Ishikawa (cell line): ENCODE measurements around the gene EOMES.

Source experiments
- CEBPB ChIP-seq: IDR thresholded peaks from 2 replicates; pipeline ENCODE4 v1.6.1; 2012
- CREB1 ChIP-seq: IDR thresholded peaks from 2 replicates; pipeline ENCODE4 v1.6.1; 2012; ENCODE audit warnings: low read depth
- EGR1 ChIP-seq: IDR thresholded peaks from 2 replicates; pipeline ENCODE4 v1.6.1; 2012
- EP300 ChIP-seq: IDR thresholded peaks from 2 replicates; pipeline ENCODE4 v1.6.1; 2012; ENCODE audit warnings: borderline replicate concordance
- FOXM1 ChIP-seq: IDR thresholded peaks from 2 replicates; pipeline ENCODE4 v1.6.1; 2012; ENCODE audit warnings: low read depth, borderline replicate concordance
- NFIC ChIP-seq: IDR thresholded peaks from 2 replicates; pipeline ENCODE4 v1.6.1; 2012
- RAD21 ChIP-seq: IDR thresholded peaks from 2 replicates; pipeline ENCODE4 v1.6.1; 2012; ENCODE audit warnings: low read depth
- TAF1 ChIP-seq: IDR thresholded peaks from 2 replicates; pipeline ENCODE4 v1.6.1; 2012; ENCODE audit warnings: low read depth, mild to moderate bottlenecking
- TCF12 ChIP-seq: IDR thresholded peaks from 2 replicates; pipeline ENCODE4 v1.6.1; 2012; ENCODE audit warnings: low read depth
- TEAD4 ChIP-seq: IDR thresholded peaks from 2 replicates; pipeline ENCODE4 v1.6.1; 2012
- YY1 ChIP-seq: IDR thresholded peaks from 2 replicates; pipeline ENCODE4 v1.6.1; 2012; ENCODE audit warnings: low read depth
- ZBTB7A ChIP-seq: IDR thresholded peaks from 2 replicates; pipeline ENCODE4 v1.6.1; 2012; ENCODE audit warnings: low read depth
- TF ChIP-seq, protein P1 (sequence below): IDR thresholded peaks from 2 replicates; pipeline ENCODE4 v1.6.1; 2012
- TF ChIP-seq, protein P2 (sequence below): IDR thresholded peaks from 2 replicates; pipeline ENCODE4 v1.6.1; 2012
- TF ChIP-seq, protein P3 (sequence below): IDR thresholded peaks from 2 replicates; pipeline ENCODE4 v1.6.1; 2012; ENCODE audit warnings: low read depth, mild to moderate bottlenecking

Gene EOMES

DNA sequence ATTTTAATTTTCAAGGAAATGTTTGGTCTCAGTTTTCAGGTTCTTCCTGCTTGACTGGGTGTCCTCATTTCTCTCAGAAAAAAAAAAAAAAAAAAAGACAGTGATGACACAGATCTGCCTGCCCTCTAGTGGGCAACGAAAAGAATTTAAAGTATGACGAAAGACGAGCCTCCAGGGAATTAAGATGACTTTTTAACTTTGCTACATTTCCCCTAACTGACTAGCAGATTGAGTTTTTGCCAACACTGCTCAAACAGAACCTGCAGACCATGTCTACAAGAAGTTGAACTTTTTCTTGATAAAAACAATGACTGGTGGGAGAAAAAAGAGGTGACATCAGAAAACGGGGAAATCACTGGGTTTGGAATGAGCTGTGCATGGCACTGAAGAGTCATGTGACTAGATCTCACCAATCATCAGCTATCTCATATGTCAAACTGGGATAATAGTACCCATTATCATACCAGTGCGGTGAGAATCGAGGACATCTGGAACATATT lies 40.8 kb downstream of the EOMES start:
- TF ChIP-seq, protein P1, sequence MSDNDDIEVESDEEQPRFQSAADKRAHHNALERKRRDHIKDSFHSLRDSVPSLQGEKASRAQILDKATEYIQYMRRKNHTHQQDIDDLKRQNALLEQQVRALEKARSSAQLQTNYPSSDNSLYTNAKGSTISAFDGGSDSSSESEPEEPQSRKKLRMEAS, result peak; percentile 22; the same call in 1 of the 2 replicates
- TF ChIP-seq RAD21, result peak; percentile 74
- TF ChIP-seq, protein P2, sequence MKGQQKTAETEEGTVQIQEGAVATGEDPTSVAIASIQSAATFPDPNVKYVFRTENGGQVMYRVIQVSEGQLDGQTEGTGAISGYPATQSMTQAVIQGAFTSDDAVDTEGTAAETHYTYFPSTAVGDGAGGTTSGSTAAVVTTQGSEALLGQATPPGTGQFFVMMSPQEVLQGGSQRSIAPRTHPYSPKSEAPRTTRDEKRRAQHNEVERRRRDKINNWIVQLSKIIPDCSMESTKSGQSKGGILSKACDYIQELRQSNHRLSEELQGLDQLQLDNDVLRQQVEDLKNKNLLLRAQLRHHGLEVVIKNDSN, result peak; percentile 85
- no peak for TF ChIP-seq YY1
- TF ChIP-seq TEAD4, result peak; percentile 28; the same call in 1 of the 2 replicates
- TF ChIP-seq TCF12, result no peak
- TF ChIP-seq EP300, result no peak
- no peak for TF ChIP-seq ZBTB7A
- TF ChIP-seq NFIC, result no peak
- no peak for TF ChIP-seq FOXM1
- TF ChIP-seq, protein P3, sequence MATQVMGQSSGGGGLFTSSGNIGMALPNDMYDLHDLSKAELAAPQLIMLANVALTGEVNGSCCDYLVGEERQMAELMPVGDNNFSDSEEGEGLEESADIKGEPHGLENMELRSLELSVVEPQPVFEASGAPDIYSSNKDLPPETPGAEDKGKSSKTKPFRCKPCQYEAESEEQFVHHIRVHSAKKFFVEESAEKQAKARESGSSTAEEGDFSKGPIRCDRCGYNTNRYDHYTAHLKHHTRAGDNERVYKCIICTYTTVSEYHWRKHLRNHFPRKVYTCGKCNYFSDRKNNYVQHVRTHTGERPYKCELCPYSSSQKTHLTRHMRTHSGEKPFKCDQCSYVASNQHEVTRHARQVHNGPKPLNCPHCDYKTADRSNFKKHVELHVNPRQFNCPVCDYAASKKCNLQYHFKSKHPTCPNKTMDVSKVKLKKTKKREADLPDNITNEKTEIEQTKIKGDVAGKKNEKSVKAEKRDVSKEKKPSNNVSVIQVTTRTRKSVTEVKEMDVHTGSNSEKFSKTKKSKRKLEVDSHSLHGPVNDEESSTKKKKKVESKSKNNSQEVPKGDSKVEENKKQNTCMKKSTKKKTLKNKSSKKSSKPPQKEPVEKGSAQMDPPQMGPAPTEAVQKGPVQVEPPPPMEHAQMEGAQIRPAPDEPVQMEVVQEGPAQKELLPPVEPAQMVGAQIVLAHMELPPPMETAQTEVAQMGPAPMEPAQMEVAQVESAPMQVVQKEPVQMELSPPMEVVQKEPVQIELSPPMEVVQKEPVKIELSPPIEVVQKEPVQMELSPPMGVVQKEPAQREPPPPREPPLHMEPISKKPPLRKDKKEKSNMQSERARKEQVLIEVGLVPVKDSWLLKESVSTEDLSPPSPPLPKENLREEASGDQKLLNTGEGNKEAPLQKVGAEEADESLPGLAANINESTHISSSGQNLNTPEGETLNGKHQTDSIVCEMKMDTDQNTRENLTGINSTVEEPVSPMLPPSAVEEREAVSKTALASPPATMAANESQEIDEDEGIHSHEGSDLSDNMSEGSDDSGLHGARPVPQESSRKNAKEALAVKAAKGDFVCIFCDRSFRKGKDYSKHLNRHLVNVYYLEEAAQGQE, result no peak
- TF ChIP-seq CREB1, result peak; percentile 68
- TF ChIP-seq TAF1, result no peak
- no peak for TF ChIP-seq EGR1
- TF ChIP-seq CEBPB, result peak; percentile 70; the same call in 1 of the 2 replicates

DNA sequence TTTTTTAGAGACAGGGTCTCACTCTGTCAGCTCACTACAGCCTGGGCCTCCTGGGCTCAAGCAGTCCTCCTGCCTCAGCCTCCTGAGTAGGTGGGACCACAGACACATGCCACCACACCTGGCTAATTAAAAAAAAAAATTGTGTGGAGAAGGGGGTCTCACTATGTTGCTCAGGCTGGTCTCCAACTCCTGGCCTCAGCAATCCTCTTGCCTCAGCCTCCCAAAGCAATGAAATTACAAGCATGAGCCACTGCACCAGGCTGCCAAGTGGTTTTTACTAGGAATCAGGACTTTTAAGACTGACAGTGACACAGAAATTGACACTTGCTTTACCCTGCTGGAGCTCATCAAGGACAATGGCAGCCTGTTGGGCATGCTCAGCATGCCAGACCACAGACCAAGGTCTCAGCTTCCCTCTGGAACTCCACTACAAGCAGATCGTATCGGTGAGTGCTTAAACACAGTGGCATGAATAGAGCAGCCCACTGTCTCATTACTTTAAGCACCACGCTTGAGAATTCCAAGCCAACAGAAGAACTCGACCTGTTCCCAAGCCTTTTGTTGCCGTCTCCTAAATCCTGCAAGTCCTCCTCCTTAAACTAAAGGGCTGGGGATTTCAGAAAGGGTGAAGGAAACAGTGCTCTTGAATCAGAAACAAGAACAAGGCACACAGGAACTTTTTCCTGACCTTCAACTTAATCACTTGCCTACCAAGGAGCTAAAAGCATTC lies 41.4 kb downstream of the EOMES start:
- TF ChIP-seq CEBPB, result no peak
- no peak for TF ChIP-seq TAF1
- no peak for TF ChIP-seq RAD21
- no peak for TF ChIP-seq ZBTB7A
- no peak for TF ChIP-seq CREB1
- TF ChIP-seq, protein P2, result no peak
- no peak for TF ChIP-seq TEAD4
- no peak for TF ChIP-seq NFIC
- no peak for TF ChIP-seq TCF12
- TF ChIP-seq, protein P1, result no peak
- no peak for TF ChIP-seq EP300
- TF ChIP-seq, protein P3, result no peak
- no peak for TF ChIP-seq EGR1
- no peak for TF ChIP-seq FOXM1
- no peak for TF ChIP-seq YY1

DNA sequence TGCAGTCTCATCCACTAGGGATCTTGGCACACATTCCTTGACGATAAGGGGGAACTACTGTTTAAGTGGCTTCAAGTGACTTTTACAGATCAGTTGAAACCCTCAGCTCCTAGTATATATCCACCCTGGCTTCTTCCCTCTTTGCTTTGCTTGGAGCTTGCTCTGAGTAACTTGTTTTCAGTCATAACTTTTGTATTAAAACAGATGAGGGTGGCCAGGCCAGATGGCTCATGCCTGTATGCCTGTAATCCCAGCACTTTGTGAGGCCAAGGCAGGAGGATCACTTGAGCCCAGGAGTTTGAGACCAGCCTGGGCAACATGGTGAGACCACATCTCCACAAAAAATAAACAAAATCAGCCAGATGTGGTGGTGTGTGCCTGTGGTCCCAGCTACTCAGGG lies 42.4 kb downstream of the EOMES start:
- TF ChIP-seq, protein P3, result no peak
- TF ChIP-seq TEAD4, result no peak
- TF ChIP-seq YY1, result no peak
- no peak for TF ChIP-seq FOXM1
- TF ChIP-seq TAF1, result no peak
- TF ChIP-seq EP300, result no peak
- TF ChIP-seq, protein P1, result no peak
- no peak for TF ChIP-seq CREB1

DNA sequence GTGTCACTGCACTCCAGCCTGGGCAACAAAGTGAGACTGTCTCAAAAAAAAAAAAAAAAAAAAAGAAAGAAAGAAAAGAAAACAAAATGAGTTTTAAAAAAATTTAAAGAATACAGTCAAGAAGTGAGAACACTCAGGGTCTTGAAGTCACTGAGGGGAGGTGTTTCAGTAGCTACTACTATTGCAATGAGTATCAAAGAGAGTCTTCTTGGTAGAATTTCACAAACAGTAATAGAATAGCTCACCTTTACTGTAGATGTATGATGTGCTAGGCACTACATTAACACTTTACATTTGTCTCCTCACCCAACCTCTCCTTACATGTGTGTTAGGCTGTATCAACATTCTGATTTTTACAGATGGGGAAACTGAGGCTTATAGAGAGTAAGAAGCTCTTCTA lies 43.9 kb downstream of the EOMES start:
- TF ChIP-seq CREB1 (no peak), RAD21 (no peak), CEBPB (no peak), YY1 (no peak), EP300 (no peak), TCF12 (no peak), TEAD4 (no peak), NFIC (no peak), TAF1 (no peak), EGR1 (no peak), ZBTB7A (no peak), FOXM1 (no peak)
- TF ChIP-seq, protein P1, result no peak
- TF ChIP-seq, protein P2, result no peak
- TF ChIP-seq, protein P3, result no peak
